Loucy (cell line): ENCODE data around the gene PRR5L.

Experiments
- CTCF ChIP-seq: fragments of 200-600 bp; sonication (generic); conservative IDR thresholded peaks from 2 replicates; pipeline ENCODE4 v1.5.1; 2014; ENCODE audit warnings: mild to moderate bottlenecking, antibody characterized with exemption, low read length
- EZH2phosphoT487 ChIP-seq: fragments of 200-600 bp; IDR thresholded peaks from 2 replicates; pipeline ENCODE4 v1.6.1; 2018; ENCODE audit warnings: antibody characterized with exemption, mild to moderate bottlenecking, moderate library complexity, borderline replicate concordance

- TF ChIP-seq CTCF, result no peak
- no peak for TF ChIP-seq EZH2phosphoT487
These were observed 60.1 kb downstream of the PRR5L start for GRCh38 chr11:36356201-36356600.
